Loucy (cell line): ENCODE results near the gene CEACAM8.

Experiments
- EZH2phosphoT487 ChIP-seq: fragments of 200-600 bp; IDR thresholded peaks from 2 replicates; pipeline ENCODE4 v1.6.1; 2018; ENCODE audit warnings: antibody characterized with exemption, mild to moderate bottlenecking, moderate library complexity, borderline replicate concordance
- TF ChIP-seq, protein P1 (sequence below): fragments of 200-600 bp; sonication (generic); conservative IDR thresholded peaks from 2 replicates; pipeline ENCODE4 v1.5.1; 2014; ENCODE audit warnings: mild to moderate bottlenecking, antibody characterized with exemption, low read length

DNA sequence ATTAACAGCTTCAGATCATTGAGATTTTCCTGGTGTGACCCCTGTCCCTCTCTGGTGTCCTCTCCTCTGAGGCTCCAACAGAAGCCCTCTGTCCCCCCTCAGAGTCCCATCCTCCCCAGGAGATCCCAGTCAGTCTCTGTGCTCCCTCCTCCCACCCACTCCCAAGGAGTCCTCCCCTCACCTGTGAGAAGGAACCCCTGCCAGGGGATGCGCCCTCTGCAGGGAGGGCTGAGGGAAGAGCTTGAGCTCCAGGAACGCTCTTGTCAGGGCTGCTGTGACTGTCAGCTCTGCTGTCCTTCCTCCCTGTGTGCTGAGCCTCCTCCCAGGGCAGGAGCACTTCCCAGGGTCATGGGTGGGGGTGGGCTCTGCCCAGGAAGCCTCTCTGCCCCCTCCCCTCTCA, 33.2 kb downstream of the CEACAM8 start:
- TF ChIP-seq, protein P1, sequence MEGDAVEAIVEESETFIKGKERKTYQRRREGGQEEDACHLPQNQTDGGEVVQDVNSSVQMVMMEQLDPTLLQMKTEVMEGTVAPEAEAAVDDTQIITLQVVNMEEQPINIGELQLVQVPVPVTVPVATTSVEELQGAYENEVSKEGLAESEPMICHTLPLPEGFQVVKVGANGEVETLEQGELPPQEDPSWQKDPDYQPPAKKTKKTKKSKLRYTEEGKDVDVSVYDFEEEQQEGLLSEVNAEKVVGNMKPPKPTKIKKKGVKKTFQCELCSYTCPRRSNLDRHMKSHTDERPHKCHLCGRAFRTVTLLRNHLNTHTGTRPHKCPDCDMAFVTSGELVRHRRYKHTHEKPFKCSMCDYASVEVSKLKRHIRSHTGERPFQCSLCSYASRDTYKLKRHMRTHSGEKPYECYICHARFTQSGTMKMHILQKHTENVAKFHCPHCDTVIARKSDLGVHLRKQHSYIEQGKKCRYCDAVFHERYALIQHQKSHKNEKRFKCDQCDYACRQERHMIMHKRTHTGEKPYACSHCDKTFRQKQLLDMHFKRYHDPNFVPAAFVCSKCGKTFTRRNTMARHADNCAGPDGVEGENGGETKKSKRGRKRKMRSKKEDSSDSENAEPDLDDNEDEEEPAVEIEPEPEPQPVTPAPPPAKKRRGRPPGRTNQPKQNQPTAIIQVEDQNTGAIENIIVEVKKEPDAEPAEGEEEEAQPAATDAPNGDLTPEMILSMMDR = no peak; the same call in 1 of the 2 replicates
- no peak for TF ChIP-seq EZH2phosphoT487
